CD4-positive, alpha-beta T cell treated with Interleukin-10 for 1 hour (primary cell): Measurements from ENCODE around the gene ABLIM3.

Source experiments
- DNase-seq: peaks from one replicate; pipeline ENCODE4 v3.0.0-alpha.2; 2020

The ABLIM3 gene

DNA sequence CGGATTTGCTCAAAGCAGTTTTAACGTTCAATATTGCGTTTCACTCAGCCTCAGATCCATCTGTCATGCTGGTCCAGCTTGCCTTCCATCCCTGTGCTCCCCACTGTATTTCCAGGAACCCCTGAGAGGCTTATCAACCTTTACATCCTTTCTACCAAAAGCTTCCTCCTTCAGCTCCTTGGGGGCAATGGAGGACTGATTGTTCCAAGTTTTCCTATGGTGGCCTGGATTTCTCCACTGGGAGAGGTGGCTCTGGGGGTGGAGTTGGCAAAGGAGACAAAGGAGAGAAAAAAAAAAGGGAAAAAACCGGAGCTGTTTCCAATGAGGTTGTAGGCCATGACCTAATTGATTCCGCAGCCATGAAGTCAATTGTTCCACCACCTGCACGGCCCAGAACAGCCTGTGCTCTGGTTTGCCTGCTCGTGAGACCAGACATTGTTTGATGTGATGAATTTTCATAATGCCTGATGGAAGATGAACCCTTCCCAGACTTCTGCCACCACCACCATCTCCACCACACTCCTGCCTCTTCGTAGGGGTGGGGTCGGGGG, 54.1 kb downstream of the ABLIM3 start:
- no peak for DNase-seq

DNA sequence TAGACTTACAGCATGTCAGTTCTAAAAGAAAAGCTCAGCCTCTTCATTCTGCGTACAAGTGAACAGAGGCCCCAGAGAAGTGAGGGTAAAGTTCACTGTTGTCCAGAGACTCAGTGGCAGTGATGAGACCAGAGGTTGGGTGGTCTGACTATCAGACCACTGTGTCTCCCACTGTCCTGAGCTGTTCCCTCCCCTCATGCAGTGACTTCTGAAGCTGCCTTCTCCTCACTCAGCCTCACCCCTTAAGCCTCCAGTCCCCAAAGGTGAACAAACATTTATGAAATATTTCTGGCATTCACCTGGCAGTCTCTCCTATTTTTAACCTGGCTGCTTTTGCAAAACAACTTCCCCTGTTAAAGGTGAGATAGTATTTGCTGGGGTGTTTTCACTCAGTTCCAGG, 54.7 kb downstream of the ABLIM3 start:
- DNase-seq = no peak

- DNase-seq = no peak
Measured at GRCh38 chr5:149198148-149198547, 56.9 kb downstream of the ABLIM3 start.

DNA sequence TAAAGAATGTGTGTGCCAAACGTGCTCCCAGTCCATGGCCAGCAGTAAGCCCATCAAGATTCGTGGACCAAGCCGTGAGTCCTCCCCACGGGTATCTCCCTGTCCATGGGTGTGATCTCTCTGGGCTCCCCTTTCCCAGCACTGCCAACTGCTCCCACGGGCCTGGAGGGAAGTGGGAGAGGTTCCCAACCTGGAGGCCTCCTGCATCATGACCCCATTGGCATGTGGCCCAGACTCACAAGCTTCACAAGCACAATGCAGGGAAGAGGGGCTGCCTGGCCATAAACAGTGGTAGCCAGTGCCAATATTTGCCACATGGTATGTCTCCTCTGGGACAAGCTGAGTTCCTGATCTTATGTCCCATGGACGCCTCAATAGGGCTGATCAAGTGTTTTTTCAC, 59.1 kb downstream of the ABLIM3 start:
- DNase-seq = no peak

- no peak for DNase-seq
Measured at GRCh38 chr5:149201121-149201637, 59.9 kb downstream of the ABLIM3 start.

DNA sequence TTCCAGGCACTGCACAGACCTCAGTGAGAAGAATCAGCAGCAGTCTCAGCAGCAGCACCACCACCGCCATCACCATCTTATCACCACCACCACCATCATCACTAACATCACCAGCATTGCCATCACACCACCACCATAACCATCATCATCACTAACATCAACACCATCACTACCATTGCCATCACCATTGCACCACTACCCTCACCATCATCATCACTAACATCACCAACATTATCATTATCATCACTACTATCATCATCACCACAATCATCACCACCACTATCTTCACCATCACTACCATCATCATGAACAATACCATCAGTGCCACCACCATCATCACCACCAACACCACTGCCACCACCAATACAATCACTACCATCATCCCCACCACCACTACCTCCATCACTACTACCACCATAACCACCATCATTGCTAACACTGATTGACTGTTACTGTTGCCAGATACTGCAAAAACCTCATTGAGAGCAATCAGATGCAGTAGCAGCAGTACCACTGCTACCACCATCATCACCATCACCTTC, 61.7 kb downstream of the ABLIM3 start:
- no peak for DNase-seq

- DNase-seq = no peak
Measured at GRCh38 chr5:149203921-149204441, 62.7 kb downstream of the ABLIM3 start.

GRCh38 chr5:149205625-149206523, 64.6 kb downstream of the ABLIM3 start:
- no peak for DNase-seq

- DNase-seq = no peak
Measured at GRCh38 chr5:149206524-149207141, 65.3 kb downstream of the ABLIM3 start.

DNA sequence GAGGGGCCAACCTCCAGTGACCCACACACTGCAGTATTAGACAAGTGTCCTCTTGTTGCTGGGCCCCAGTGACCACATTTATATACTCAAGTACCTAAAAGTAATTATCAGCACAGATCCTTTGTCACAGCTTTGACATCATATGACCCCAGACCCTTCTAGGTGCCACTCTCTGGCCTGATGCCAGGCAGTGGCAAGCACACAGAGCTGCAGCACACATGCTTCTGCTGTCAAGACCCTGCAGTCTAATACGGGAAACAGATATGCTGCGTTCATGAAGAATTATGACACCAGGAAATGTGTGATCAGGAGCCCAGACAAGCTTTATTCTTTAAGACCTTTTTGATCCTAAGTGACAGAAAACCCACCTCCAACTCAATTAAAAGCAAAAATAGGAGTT, 66.5 kb downstream of the ABLIM3 start:
- DNase-seq = no peak

- DNase-seq = no peak
Measured at GRCh38 chr5:149210225-149210624, 68.9 kb downstream of the ABLIM3 start.

DNA sequence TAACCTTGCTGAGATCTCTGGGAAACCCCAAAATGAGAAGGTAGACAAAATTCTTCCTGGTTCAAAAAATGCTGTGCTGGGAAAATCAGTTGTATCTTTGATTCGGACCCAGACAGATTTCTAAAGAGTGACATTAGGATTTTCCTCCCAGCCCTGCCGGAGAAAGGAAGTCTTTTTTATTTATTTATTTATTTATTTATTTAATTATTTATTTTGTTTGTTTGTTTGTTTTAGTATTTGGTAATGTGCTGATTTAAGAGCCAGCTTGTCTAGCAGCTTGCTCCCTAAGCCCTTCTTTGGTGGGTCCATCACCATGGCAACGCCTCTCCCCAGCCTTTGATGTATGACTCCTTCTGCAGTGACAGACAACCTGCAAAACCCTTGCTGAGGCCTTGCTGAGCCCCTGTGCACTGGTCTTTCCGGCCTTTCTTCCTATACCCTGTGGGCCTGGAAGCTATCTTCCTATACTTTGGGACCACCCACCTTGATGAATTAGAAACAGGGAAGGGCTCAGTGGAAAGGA, 69.7 kb downstream of the ABLIM3 start:
- DNase-seq = no peak

- no peak for DNase-seq
Measured at GRCh38 chr5:149211566-149211965, 70.3 kb downstream of the ABLIM3 start.

DNA sequence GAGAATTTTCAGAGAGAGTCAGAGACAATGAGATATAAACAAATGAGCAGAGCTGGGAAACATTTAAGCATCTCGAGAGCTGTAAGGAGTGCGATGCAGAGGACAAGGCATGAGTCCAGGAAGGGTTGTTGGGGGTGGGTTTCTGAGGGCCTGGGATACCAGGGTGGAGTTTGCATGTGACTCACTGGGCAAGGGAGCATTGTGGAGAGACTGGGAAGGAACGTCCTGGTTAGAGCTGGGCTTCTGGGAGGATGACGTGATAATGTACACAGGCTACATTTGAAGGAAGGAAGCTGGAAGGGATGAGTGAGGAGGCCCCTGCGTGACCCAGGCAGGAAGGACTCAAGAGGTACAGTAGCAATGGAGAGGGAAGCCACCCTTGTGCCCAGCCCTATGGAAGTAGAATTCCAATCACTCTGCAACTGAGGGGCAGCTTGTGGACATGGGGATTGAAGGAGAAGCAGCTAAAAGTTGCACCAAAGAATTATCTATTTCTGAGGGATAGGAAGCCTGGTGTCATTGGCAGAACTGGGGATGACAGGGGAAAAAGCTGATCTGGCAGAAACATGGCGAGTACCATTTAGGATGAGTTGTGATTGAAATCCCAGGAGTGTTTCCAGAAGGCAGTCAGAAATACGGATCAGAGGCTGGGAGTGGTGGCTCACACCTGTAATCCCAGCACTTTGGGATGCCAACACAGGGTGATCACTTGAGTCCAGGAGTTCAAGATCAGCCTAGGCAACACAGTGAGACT, 71.1 kb downstream of the ABLIM3 start:
- DNase-seq = no peak

- no peak for DNase-seq
Measured at GRCh38 chr5:149213264-149213880, 72.1 kb downstream of the ABLIM3 start.

- no peak for DNase-seq
Measured at GRCh38 chr5:149215478-149216090, 74.3 kb downstream of the ABLIM3 start.

DNA sequence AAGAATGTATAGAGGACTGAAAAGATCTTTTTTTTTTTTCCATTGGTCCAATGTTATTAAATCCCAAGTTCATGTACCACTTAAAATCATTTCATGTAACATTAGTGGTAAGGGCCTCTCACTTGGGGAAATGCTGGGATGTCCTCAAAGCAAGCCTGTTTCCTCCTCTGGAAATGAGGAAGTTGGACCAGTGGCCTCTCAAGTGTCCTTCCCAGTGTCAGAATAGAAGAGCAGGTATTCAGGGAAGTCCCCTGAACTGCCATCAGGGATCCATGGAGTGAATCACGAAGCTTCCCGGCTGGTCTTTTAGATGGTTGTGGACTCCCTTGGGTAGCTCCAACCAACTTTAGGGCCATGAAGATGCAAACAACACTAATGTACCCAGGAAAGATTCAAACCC, 75.2 kb downstream of the ABLIM3 start:
- no peak for DNase-seq

GRCh38 chr5:149217096-149217802, 76.0 kb downstream of the ABLIM3 start:
- no peak for DNase-seq

GRCh38 chr5:149217803-149218155, 76.5 kb downstream of the ABLIM3 start:
- no peak for DNase-seq

DNA sequence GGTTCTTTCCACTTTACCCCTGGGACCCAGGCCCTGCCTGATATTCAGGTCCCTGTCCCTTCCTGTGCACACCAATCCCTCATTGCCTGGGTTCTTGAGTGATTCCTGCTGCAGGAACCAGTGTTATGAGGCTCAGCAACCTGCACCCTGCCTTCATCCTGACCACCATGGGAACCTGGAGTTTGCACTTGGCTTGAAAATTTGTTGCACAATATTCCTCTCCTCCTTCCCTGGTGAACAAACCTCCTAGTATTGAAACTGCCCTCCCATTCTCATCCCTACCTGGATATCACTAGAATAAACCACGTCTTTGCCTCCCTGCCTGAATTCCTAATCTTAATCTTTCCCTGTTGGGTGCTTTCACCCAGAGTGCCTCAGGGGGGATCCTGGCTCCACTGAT, 78.3 kb downstream of the ABLIM3 start:
- DNase-seq = no peak

- DNase-seq = no peak
Measured at GRCh38 chr5:149220750-149221149, 79.5 kb downstream of the ABLIM3 start.
